ENCODE measurements around the gene INTS3.

The INTS3 gene

DNA sequence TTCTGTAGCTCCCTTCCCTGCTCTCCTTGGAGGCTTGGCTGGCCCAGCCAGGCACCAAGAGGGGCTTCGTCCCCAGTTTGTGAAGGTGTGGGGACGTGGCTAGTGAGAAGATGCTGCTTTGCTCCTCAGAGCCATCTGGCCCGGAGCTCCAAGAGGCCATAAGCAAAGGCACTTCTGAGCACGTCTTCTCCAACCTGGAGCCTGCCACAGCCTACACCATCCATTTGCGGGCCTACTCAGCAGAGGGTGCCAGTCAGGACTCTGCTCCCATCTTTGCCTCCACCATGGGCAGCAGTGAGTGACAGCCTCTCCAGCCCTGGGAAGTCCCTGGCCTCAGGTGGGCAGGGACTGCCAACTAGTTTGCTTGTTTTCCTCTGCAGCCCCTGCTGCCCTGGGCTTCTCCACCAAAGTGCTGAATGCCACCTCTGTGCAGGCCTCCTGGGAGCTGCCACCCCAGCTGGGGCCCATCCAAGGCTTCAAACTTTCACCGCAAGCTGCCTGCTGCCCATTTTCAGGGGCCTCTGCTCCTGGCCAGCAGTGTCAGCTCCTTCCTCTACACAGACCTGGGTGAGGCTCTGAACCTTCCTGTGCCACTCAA, 73.3 kb downstream of the INTS3 start:
- FAIRE-seq (no peak), DNase-seq (ENCODE audit: insufficient read length, low spot score) (no peak)
- TF ChIP-seq SPI1 (IDR thresholded peaks at IDR 0.05; ENCODE audit: low read depth, low read length): no peak
- TF ChIP-seq TAF1 (IDR thresholded peaks at IDR 0.05; ENCODE audit: low read depth, low read length): no peak
- TF ChIP-seq POU2F2 (IDR thresholded peaks at IDR 0.05; ENCODE audit: low read depth, low read length): no peak
- no peak for TF ChIP-seq POLR2A (IDR thresholded peaks at IDR 0.05; ENCODE audit: low read depth, low read length)
- no peak for TF ChIP-seq POLR2AphosphoS5 (IDR thresholded peaks at IDR 0.05; ENCODE audit: low read depth, low read length)

DNA sequence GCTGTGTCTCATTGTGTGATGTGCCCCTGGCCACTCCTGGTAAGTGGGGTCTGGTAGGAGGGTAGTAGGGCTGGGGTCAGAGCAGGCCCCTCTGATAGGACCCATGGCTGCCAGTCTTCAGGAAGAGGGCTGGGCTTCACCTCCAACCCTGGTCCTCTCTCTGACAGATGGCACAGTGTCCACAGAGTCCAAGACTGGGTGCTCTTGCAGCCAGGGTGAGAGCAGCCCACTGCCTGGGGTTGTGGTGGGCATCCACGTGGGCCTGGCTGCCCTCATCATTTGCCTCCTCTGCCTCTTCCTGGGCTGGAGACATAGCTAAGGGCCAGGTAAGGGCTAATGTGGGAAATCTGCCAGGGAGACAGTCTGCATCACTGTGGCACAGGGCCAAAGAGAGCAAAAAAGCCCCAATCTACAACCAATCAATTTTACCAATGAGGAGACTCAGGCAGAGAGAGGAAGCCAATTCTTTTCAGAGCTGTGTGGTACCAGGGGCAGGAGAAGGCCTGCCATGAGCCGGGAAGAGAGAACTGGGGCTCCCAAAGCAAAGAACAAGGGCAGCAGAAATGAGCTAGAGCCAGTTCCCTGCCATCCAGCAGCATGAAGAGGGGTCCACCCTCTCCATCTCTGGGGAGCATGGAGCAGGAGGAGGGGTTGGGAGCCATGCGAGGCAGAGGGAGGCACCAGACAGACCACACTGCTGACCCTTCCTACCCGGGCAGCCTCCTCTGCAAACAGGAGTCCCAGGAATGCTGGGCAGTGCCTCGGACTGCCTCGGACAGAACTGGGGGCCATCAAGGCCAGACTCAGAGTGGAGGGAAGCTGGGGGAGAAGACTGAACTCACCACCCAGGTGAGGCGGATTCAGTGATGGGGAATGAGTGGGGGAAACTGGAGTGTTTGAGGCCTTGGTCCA, 74.2 kb downstream of the INTS3 start:
- TF ChIP-seq SPI1 (IDR thresholded peaks at IDR 0.05; ENCODE audit: low read depth, low read length) (no peak), POLR2A (IDR thresholded peaks at IDR 0.05; ENCODE audit: low read depth, low read length) (no peak), TAF1 (IDR thresholded peaks at IDR 0.05; ENCODE audit: low read depth, low read length) (no peak), POU2F2 (IDR thresholded peaks at IDR 0.05; ENCODE audit: low read depth, low read length) (no peak), POLR2AphosphoS5 (IDR thresholded peaks at IDR 0.05; ENCODE audit: low read depth, low read length) (no peak), PAX5 (IDR thresholded peaks at IDR 0.05; ENCODE audit: insufficient read depth, low read length, severe bottlenecking) (no peak)
- DNase-seq (ENCODE audit: insufficient read length, low spot score): no peak

DNA sequence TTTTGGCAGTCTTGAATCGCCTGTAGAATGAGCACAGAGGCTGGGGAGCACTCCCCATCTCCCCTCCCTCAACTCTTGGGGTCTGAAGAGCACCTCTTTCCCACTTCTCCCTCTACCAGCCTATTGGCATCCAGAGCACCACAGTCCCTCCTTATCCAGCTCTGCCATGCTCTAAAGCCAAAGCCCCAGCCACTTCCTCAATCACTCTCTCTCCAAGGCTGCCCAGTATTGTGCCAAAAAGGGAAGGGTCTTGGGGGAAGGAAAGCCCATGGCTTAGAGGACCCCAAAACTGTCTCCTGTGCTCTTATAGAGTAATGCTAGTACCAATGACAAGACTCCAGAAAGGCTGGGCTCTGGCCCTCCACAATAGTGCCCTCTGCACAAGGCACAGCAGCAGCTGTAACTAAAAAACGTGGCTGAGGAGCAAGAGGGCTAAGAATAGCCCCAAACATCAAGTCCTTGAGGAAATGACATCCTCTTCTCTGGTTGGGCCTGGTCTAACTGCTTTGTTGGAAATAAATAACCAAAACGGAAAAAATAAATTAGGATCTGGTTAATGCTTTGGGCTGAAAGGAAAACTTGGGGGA, 75.7 kb downstream of the INTS3 start:
- no peak for DNase-seq (ENCODE audit: insufficient read length, low spot score)
- TF ChIP-seq SPI1 (IDR thresholded peaks at IDR 0.05; ENCODE audit: low read depth, low read length) (no peak), PAX5 (IDR thresholded peaks at IDR 0.05; ENCODE audit: insufficient read depth, low read length, severe bottlenecking) (no peak), POLR2A (IDR thresholded peaks at IDR 0.05; ENCODE audit: low read depth, low read length) (no peak), TAF1 (IDR thresholded peaks at IDR 0.05; ENCODE audit: low read depth, low read length) (no peak)
- no peak for FAIRE-seq

More for the DNA sequence above, 74.2 kb downstream of the INTS3 start:
- no peak for FAIRE-seq

DNA sequence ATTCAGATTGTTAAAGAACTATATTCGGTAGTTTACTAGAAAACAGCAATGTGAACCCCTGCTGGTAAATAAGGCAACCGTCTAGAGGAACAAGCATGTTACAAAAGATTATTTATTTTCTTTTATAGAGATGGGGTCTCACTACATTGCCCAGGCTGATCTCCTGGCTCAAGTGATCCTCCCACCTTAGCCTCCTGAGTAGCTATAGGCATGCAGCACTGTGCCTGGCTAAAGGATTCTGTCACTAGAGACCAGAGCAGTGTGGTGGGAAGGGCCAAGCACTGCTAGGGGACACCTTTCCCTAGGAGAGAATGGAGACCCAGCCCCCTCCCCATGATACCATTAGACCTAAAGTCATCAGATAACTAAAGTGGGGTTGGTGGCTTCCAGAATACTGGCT, 76.3 kb downstream of the INTS3 start:
- FAIRE-seq (no peak), DNase-seq (ENCODE audit: insufficient read length, low spot score) (no peak)
- TF ChIP-seq PAX5 (IDR thresholded peaks at IDR 0.05; ENCODE audit: insufficient read depth, low read length, severe bottlenecking) (no peak), POLR2AphosphoS5 (IDR thresholded peaks at IDR 0.05; ENCODE audit: low read depth, low read length) (no peak), TAF1 (IDR thresholded peaks at IDR 0.05; ENCODE audit: low read depth, low read length) (no peak)

DNA sequence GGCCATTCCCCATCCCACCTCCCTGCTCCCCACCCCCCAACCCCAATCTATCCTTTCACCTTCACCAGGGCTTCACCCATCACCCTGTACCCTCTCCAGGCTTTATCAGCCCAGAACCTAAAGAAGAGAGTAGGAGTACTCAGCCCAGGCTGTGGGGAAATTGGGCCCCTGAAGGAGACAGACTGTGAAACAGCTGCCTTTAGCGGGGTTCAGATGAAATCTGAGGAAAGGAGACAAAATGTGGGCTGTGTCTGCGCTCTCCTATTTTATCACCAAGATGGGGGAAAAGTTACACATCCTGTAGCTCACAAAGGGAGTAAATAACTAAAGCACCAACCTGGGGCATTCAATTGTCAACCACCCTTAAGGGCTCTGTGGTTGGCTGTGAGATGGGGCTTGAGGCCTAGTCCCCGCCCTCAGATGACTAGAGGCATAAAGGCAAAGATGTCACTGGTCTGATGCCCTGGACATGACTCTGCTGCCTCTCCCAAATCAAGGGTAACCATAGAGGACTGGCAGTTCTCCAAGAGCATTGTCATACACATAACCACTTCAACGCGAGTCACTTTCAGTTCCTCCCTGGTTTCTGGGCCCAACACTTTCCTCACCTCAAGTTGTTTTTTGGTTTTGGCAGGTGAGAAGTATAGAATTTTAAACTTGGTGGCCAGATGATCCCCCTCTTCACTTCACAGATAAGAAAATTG, 77.3 kb downstream of the INTS3 start:
- peak; percentile 85 for DNase-seq (ENCODE audit: insufficient read length, low spot score)
- peak; percentile 96 for FAIRE-seq
- TF ChIP-seq POLR2A (IDR thresholded peaks at IDR 0.05; ENCODE audit: low read depth, low read length) (no peak), SPI1 (IDR thresholded peaks at IDR 0.05; ENCODE audit: low read depth, low read length) (peak; percentile 100), PAX5 (IDR thresholded peaks at IDR 0.05; ENCODE audit: insufficient read depth, low read length, severe bottlenecking) (no peak), TAF1 (IDR thresholded peaks at IDR 0.05; ENCODE audit: low read depth, low read length) (peak; percentile 35; the same call in 1 of the 2 replicates), POLR2AphosphoS5 (IDR thresholded peaks at IDR 0.05; ENCODE audit: low read depth, low read length) (peak; percentile 66; the same call in 1 of the 2 replicates), POU2F2 (IDR thresholded peaks at IDR 0.05; ENCODE audit: low read depth, low read length) (peak; percentile 71)

DNA sequence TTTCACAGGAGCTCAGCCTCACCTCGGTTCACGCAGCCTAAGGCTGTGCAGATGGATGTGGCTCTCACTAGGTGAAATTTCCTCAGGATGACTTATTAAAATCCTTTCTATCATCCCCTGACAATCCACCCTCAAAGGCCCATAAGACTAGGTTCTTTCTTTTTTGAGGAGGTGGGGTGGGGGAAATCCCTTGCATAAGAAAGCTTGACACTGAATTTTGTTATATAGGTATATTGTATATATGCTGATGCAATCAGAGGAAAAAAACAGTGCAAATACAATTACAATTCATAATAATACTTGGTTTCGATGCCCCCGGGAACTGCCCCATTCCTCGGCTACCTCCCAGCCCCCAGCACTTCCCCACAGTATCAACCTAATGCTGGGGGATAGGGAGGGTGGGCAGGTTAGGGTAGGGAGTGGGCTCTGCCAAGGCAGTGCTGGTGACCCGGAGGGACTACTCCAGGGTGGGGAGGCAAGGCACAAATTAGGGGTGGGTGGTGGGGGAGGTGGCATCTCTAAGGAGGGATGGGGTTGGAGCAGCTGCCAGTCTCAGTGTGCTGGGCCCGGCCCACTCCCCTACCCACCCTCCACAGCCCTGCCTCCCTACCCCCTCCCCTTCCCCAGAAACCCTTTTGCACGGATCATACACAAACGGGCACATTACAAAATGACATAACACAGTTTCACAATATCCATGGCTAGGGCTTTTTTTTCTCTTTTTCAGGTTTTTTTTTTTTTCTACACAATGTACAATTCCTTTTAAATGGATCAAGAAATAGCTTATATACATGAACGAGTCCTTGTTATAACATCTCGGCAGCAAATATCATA, 78.3 kb downstream of the INTS3 start:
- no peak for DNase-seq (ENCODE audit: insufficient read length, low spot score)
- TF ChIP-seq POLR2AphosphoS5 (IDR thresholded peaks at IDR 0.05; ENCODE audit: low read depth, low read length) (no peak), PAX5 (IDR thresholded peaks at IDR 0.05; ENCODE audit: insufficient read depth, low read length, severe bottlenecking) (no peak), TAF1 (IDR thresholded peaks at IDR 0.05; ENCODE audit: low read depth, low read length) (no peak), SPI1 (IDR thresholded peaks at IDR 0.05; ENCODE audit: low read depth, low read length) (no peak), POU2F2 (IDR thresholded peaks at IDR 0.05; ENCODE audit: low read depth, low read length) (no peak), POLR2A (IDR thresholded peaks at IDR 0.05; ENCODE audit: low read depth, low read length) (no peak)
- FAIRE-seq: no peak

DNA sequence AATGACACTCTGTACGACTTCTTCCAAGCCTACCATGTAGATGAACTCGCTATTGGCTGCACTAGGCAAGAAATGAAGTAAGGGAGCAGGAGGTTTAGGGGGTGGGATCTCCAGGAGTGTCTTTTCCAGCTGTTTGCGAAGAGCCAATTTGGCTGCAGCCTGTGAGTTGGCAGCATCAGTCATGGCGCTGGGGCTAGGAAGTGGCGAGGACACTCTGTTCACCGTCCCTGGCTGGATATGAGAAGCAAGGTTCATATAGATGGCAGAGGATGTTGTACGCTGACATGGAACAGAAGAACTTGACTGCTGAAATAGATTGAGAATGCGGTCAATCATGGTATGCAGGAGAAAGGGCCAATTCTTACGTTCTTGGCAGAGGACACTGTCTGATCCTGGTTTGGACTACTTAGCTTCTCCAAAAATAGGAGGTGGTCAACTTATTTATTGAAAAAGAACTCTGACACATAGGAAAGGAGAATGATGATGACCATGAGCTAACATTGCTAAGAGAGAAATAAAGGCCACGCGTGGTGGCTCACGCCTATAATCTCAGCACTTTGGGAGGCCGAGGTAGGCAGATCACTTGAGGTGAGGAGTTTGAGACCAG, 88.5 kb downstream of the INTS3 start:
- DNase-seq (ENCODE audit: insufficient read length, low spot score) (no peak), FAIRE-seq (no peak)
- no peak for TF ChIP-seq PAX5 (IDR thresholded peaks at IDR 0.05; ENCODE audit: insufficient read depth, low read length, severe bottlenecking)

DNA sequence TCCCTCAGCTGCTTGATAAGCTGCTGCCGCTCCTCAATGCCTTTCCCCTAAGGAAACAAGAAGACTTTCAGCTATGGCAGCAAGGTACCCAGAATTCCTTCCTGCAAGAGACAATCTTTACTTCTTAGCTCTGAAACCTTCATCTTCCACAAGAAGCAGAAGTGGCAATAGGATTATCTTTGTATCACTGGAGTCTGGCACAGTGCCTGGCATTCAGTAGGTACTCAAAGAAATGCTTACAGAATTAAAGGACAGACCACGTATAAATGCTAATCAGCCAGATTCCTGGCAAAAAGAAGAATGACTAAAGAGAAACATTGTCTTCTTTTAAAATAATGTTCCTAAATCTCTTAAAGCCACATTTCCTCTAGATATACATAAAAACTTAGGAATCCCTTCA, 91.0 kb downstream of the INTS3 start:
- DNase-seq (ENCODE audit: insufficient read length, low spot score): no peak
- no peak for FAIRE-seq
- TF ChIP-seq TAF1 (IDR thresholded peaks at IDR 0.05; ENCODE audit: low read depth, low read length): no peak
- no peak for TF ChIP-seq POU2F2 (IDR thresholded peaks at IDR 0.05; ENCODE audit: low read depth, low read length)
- TF ChIP-seq SPI1 (IDR thresholded peaks at IDR 0.05; ENCODE audit: low read depth, low read length): no peak
- no peak for TF ChIP-seq POLR2AphosphoS5 (IDR thresholded peaks at IDR 0.05; ENCODE audit: low read depth, low read length)
- TF ChIP-seq POLR2A (IDR thresholded peaks at IDR 0.05; ENCODE audit: low read depth, low read length): no peak
- no peak for TF ChIP-seq PAX5 (IDR thresholded peaks at IDR 0.05; ENCODE audit: insufficient read depth, low read length, severe bottlenecking)

Data from GM12891 (cell line).